ENCODE measurements around the gene ARHGAP9.
A peak's percentile ranks its signal among the peaks of the same experiment; 100 is the strongest.

Gene ARHGAP9

DNA sequence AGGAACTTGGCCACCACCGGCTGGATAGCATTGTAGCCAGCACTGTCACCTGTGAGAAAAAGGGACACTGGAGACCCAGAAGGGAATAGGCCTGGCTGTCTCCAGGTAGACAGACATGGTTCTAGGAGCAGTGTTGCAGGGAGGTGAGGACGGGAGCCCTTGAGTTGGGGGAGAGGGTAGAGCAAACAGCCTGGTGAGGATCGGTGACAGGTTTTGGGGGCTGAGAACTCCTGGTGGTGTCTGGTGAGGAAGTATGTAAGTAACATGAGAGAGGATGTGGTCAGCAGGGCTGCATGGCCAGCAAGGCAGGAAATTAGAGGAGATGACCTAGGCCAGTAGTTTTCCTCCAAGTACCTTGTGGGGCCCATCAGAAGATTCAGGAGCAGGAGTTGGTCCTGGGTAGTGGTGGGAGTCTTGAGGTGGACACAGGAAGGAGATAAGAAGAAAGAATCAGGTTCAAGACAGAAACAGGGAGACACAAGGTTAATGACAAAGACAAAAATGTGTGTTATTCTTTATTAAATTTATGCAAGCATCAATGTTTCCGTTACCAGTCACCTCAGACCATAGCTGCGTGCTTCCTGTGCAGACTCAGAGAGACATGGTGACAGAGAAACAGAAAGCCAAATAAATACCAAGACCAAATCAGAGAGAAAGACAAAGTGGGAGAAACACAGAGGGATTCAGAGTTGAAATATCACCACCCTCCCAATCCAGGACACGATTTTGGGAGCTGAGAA lies at the start of gene ARHGAP9:
Gene ARHGAP9, minus strand, starts transcription at position 491 of the 740 bp plus-strand sequence. Its CDS starts 460 bp downstream, at position 31.
- peak within 1 kb of the TSS; percentile 24 for H3K27ac ChIP-seq (ENCODE audit: low read length)
- H3K36me3 ChIP-seq (ENCODE audit: control insufficient read depth in 2 of 2, insufficient read depth in 2 of 2, low read length in 2 of 2) = no peaks in the 10 kb centered on the region
- H3K4me1 ChIP-seq (ENCODE audit: control insufficient read depth, insufficient read depth, low read length) = peaks cover 17% of the 10 kb centered on the region
- H3K27me3 ChIP-seq (ENCODE audit: control insufficient read depth in 1 of 2, insufficient read depth in 2 of 2, low read length in 2 of 2) = peaks cover 27 to 36% of the 10 kb centered on the region in 2 donors
- no peak within 1 kb of the TSS for H3K9ac ChIP-seq (ENCODE audit: low read length in 2 of 2)
- no peak within 1 kb of the TSS for H3K4me3 ChIP-seq (ENCODE audit: low read length in 2 of 2)
- no peaks in the 10 kb centered on the region for H3K9me3 ChIP-seq (ENCODE audit: control insufficient read depth in 2 of 2, low read length in 2 of 2)

DNA sequence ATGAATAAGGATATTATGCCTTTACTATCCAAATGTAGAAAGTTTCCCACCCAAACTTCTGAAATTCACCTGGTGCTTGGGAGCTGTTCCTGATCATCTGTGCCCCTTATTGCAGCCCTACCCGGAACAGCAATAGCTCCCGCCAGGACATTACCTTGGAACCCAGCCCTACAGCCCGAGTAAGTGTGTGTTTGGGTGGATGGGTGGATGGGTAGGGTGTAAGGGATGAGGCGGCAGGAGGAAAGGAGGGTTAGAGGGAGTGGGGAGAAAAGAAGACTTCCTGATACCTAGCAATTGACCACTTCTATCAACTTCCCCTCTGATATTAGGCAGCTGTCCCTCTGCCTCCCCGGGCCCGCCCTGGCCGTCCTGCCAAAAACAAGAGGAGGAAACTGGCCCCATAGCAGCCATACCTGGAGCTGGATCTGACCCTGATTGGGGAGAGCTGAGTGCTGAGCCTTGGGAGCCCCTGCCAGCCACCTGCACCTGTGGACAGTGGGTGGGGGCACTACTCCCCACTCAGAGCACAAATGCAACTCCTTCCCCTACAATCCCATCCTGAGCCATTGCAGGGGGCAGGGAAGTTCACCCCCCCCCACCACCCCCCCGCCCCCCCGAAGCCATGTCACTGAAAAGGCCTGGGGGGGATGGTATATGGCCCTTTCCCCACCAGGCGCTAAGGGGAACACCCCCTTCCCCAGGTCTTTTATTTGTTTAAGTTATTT lies 49.3 kb upstream of the ARHGAP9 start:
- Histone ChIP-seq H3K27ac (ENCODE audit: low read length) (no peak overlapping the region), H3K4me1 (ENCODE audit: control insufficient read depth, insufficient read depth, low read length) (peaks cover 17% of the 10 kb centered on the region), H3K36me3 (ENCODE audit: control insufficient read depth in 2 of 2, insufficient read depth in 2 of 2, low read length in 2 of 2) (peaks cover 56 to 68% of the 10 kb centered on the region in 2 donors), H3K27me3 (ENCODE audit: control insufficient read depth in 1 of 2, insufficient read depth in 2 of 2, low read length in 2 of 2) (no peaks in the 10 kb centered on the region), H3K9ac (ENCODE audit: low read length in 2 of 2) (no peak overlapping the region), H3K9me3 (ENCODE audit: control insufficient read depth in 2 of 2, low read length in 2 of 2) (no peaks in the 10 kb centered on the region), H3K4me3 (ENCODE audit: low read length in 2 of 2) (no peak overlapping the region)

DNA sequence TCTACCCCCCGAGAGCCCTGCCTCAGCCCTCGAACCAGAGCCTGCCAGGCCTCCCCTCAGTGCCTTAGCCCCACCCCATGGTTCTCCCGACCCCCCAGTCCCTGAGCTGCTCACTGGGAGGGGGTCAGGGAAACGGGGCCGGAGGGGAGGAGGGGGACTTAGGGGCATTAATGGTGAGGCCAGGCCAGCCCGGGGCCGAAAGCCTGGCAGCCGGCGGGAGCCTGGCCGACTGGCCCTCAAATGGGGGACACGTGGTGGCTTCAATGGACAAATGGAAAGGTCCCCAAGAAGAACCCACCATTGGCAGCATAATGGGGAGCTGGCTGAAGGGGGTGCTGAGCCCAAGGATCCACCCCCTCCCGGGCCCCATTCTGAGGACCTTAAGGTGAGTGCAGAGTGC lies 48.5 kb upstream of the ARHGAP9 start:
- Histone ChIP-seq H3K9ac (ENCODE audit: low read length in 2 of 2) (no peak overlapping the region), H3K27ac (ENCODE audit: low read length) (no peak overlapping the region), H3K27me3 (ENCODE audit: control insufficient read depth in 1 of 2, insufficient read depth in 2 of 2, low read length in 2 of 2) (no peaks in the 10 kb centered on the region), H3K9me3 (ENCODE audit: control insufficient read depth in 2 of 2, low read length in 2 of 2) (no peaks in the 10 kb centered on the region), H3K4me1 (ENCODE audit: control insufficient read depth, insufficient read depth, low read length) (peaks cover 24% of the 10 kb centered on the region), H3K36me3 (ENCODE audit: control insufficient read depth in 2 of 2, insufficient read depth in 2 of 2, low read length in 2 of 2) (peaks cover 51 to 62% of the 10 kb centered on the region in 2 donors), H3K4me3 (ENCODE audit: low read length in 2 of 2) (no peak overlapping the region)

DNA sequence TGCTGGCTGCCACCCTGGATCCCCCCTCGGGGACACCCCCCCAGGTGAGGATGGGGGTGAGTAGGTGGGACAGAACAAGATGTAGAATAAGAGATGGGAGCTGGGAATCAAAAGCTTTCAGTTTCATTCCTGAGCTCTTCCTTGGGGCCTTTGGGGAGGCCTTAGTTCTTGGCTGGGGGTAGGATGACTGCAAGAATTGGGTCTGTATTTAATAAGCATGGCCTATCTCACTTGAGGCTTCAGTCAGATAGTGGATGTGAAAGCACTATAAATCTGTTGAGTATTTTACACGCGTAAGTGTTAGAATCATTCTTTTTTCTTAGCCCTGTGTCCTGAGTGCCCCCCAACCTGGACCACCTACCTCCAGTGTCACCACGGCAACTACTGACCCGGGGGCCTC lies 47.5 kb upstream of the ARHGAP9 start:
- Histone ChIP-seq H3K4me3 (ENCODE audit: low read length in 2 of 2) (no peak overlapping the region), H3K27me3 (ENCODE audit: control insufficient read depth in 1 of 2, insufficient read depth in 2 of 2, low read length in 2 of 2) (no peaks in the 10 kb centered on the region), H3K27ac (ENCODE audit: low read length) (no peak overlapping the region), H3K9ac (ENCODE audit: low read length in 2 of 2) (no peak overlapping the region), H3K9me3 (ENCODE audit: control insufficient read depth in 2 of 2, low read length in 2 of 2) (no peaks in the 10 kb centered on the region), H3K4me1 (ENCODE audit: control insufficient read depth, insufficient read depth, low read length) (peaks cover 26% of the 10 kb centered on the region), H3K36me3 (ENCODE audit: control insufficient read depth in 2 of 2, insufficient read depth in 2 of 2, low read length in 2 of 2) (peaks cover 41 to 53% of the 10 kb centered on the region in 2 donors)

DNA sequence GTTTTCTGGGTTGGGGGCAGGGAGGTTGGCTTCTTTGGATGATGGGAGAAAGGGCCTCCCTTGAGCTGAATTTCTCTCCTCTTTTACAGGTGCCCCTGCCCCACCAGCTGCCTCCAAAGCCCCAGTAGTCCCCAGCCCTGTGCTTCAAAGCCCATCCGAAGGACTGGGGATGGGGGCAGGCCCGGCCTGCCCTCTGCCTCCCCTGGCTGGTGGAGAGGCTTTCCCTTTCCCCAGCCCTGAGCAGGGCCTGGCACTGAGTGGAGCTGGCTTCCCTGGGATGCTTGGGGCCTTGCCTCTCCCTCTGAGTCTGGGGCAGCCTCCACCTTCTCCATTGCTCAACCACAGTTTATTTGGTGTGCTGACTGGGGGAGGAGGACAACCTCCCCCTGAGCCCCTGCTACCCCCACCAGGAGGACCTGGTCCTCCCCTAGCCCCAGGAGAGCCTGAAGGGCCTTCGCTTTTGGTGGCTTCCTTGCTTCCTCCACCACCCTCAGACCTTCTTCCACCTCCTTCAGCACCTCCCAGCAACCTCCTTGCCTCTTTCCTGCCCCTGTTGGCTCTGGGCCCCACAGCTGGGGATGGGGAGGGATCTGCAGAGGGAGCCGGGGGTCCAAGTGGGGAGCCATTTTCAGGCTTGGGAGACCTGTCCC lies 46.9 kb upstream of the ARHGAP9 start:
- Histone ChIP-seq H3K9me3 (ENCODE audit: control insufficient read depth in 2 of 2, low read length in 2 of 2) (no peaks in the 10 kb centered on the region), H3K4me3 (ENCODE audit: low read length in 2 of 2) (no peak overlapping the region), H3K27me3 (ENCODE audit: control insufficient read depth in 1 of 2, insufficient read depth in 2 of 2, low read length in 2 of 2) (no peaks in the 10 kb centered on the region), H3K27ac (ENCODE audit: low read length) (no peak overlapping the region), H3K4me1 (ENCODE audit: control insufficient read depth, insufficient read depth, low read length) (peaks cover 32% of the 10 kb centered on the region), H3K36me3 (ENCODE audit: control insufficient read depth in 2 of 2, insufficient read depth in 2 of 2, low read length in 2 of 2) (peaks cover 35 to 47% of the 10 kb centered on the region in 2 donors), H3K9ac (ENCODE audit: low read length in 2 of 2) (no peak overlapping the region)

DNA sequence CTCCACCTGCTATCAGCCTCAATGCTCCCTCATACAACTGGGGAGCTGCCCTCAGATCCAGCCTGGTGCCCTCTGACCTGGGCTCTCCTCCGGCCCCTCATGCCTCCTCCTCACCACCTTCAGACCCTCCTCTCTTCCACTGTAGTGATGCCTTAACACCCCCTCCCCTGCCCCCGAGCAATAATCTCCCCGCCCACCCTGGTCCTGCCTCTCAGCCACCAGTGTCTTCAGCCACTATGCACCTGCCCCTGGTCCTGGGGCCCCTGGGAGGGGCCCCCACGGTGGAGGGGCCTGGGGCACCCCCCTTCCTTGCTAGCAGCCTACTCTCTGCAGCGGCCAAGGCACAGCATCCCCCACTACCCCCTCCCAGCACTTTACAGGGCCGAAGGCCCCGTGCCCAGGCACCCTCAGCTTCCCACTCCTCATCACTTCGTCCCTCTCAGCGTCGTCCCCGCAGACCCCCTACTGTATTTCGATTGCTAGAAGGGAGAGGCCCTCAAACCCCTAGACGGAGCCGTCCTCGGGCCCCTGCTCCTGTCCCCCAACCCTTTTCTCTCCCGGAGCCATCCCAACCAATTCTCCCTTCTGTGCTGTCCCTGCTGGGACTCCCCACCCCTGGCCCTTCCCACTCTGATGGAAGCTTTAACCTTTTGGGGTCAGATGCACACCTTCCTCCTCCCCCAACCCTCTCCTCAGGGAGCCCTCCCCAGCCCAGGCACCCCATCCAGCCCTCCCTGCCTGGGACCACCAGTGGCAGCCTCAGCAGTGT lies 46.1 kb upstream of the ARHGAP9 start:
- peaks cover 40% of the 10 kb centered on the region for H3K4me1 ChIP-seq (ENCODE audit: control insufficient read depth, insufficient read depth, low read length)
- peaks cover 32 to 39% of the 10 kb centered on the region in 2 donors for H3K36me3 ChIP-seq (ENCODE audit: control insufficient read depth in 2 of 2, insufficient read depth in 2 of 2, low read length in 2 of 2)
- no peak overlapping the region for H3K27ac ChIP-seq (ENCODE audit: low read length)
- no peak overlapping the region for H3K4me3 ChIP-seq (ENCODE audit: low read length in 2 of 2)
- H3K9ac ChIP-seq (ENCODE audit: low read length in 2 of 2) = no peak overlapping the region
- H3K9me3 ChIP-seq (ENCODE audit: control insufficient read depth in 2 of 2, low read length in 2 of 2) = no peaks in the 10 kb centered on the region
- H3K27me3 ChIP-seq (ENCODE audit: control insufficient read depth in 1 of 2, insufficient read depth in 2 of 2, low read length in 2 of 2) = no peaks in the 10 kb centered on the region

DNA sequence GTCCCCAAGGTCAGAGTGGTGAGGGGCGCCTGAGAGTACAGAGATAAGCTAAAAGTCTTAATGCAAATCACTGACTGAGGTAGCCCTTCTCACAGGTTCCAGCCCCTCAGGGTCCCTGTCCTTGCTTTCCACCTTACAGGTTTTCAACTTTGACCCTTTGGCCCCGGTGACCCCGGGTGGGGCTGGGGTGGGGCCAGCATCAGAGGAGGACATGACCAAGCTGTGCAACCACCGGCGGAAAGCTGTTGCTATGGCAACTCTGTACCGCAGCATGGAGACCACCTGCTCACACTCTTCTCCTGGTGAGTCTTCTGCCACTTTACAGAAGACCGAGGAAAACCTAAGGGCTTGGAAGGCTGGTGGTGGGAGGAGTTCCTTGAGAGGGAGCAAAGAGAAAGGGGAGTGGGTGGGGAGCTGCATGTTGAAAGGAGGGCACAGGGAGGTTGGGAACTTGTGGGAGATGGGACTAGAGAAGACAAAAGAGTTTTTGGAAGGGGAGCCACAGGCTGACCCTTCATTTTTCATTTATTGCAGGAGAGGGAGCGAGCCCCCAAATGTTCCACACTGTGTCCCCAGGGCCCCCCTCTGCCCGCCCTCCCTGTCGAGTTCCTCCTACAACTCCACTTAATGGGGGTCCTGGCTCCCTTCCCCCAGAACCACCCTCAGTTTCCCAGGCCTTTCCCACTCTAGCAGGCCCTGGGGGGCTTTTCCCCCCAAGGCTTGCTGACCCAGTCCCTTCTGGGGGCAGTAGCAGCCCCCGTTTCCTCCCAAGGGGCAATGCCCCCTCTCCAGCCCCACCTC lies 45.3 kb upstream of the ARHGAP9 start:
- peaks cover 24 to 31% of the 10 kb centered on the region in 2 donors for H3K36me3 ChIP-seq (ENCODE audit: control insufficient read depth in 2 of 2, insufficient read depth in 2 of 2, low read length in 2 of 2)
- H3K9ac ChIP-seq (ENCODE audit: low read length in 2 of 2) = peak overlapping the region in 1 of 2 donors; percentile 69

DNA sequence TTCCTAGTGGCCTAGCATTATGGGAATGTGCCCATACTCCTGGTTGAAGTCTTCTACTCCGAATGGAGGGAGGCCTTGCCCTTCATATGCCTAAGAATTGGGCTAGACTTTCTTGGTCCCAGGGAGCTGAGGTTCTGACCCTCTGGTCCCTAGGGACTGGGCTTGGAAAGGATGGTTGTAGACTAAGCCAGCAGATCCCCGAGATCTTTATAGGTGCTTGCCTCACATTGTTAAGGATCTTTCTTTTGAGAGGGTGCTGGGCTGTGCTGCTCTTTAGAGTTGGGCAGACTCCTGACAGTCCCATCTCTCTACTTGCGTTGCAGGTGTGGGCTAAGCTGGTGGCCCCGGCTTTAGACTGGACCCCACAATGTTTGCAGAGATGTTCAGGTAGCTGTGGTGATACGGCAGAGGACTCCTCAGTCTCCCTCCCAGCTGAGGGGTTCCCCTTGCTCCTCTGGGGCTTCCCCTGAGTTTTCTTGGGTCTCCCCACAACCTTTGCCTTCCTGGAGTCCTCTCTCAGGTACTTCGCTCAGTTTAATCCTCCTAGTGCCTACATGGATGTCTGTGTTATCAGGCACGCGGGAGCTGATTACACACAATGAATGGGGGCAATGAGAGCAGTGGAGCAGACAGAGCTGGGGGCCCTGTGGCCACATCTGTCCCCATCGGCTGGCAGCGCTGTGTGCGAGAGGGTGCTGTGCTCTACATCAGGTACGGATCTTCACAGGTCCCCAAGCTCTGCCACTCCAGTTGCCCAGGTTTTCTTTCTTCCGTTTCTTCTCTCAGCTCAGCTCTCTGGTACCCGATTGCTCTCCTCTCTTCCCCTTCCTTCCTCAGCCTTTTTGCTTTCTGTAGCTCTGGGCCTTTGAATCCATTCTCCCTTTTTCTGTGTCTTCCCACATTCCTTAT lies 44.3 kb upstream of the ARHGAP9 start:
- Histone ChIP-seq H3K9ac (ENCODE audit: low read length in 2 of 2) (peak overlapping the region; percentile 69 to 86), H3K27me3 (ENCODE audit: control insufficient read depth in 1 of 2, insufficient read depth in 2 of 2, low read length in 2 of 2) (no peaks in the 10 kb centered on the region), H3K9me3 (ENCODE audit: control insufficient read depth in 2 of 2, low read length in 2 of 2) (no peaks in the 10 kb centered on the region), H3K4me1 (ENCODE audit: control insufficient read depth, insufficient read depth, low read length) (peaks cover 53% of the 10 kb centered on the region), H3K36me3 (ENCODE audit: control insufficient read depth in 2 of 2, insufficient read depth in 2 of 2, low read length in 2 of 2) (peaks cover 18 to 26% of the 10 kb centered on the region in 2 donors), H3K27ac (ENCODE audit: low read length) (peak overlapping the region; percentile 85), H3K4me3 (ENCODE audit: low read length in 2 of 2) (peak overlapping the region; percentile 67 to 86)

More for the DNA sequence above, 45.3 kb upstream of the ARHGAP9 start:
- peak overlapping the region in 1 of 2 donors; percentile 86 for H3K4me3 ChIP-seq (ENCODE audit: low read length in 2 of 2)
- peaks cover 43% of the 10 kb centered on the region for H3K4me1 ChIP-seq (ENCODE audit: control insufficient read depth, insufficient read depth, low read length)
- no peaks in the 10 kb centered on the region for H3K9me3 ChIP-seq (ENCODE audit: control insufficient read depth in 2 of 2, low read length in 2 of 2)
- peak overlapping the region; percentile 85 for H3K27ac ChIP-seq (ENCODE audit: low read length)
- no peaks in the 10 kb centered on the region for H3K27me3 ChIP-seq (ENCODE audit: control insufficient read depth in 1 of 2, insufficient read depth in 2 of 2, low read length in 2 of 2)
